H1 (cell line): ENCODE results near the gene TEAD4. TPM values are rescaled to one million over a fixed set of nuclear protein-coding genes. Genes with fewer than 3 reads are reported as not detected.

ENCODE experiments used
- CTCF ChIA-PET: fragments of 300-600 bp; sonication (Branson Sonifier 250); formaldehyde crosslinking; loops from one replicate; lab custom pipeline; 2021; ENCODE audit not compliant: partially characterized antibody; lab: Charles Lee
- POLR2A ChIA-PET: fragments of 300-600 bp; sonication (Branson Sonifier 250); formaldehyde crosslinking; loops from one replicate; lab custom pipeline; 2021; ENCODE audit warnings: inconsistent platforms; ENCODE audit not compliant: partially characterized antibody; lab: Charles Lee
- DNase-seq, 2 experiments: peaks; one replicate each; pipeline versions ENCODE4 v3.0.0 to v3.0.0-alpha.2; 2010 to 2022; ENCODE audit warnings: low spot score in 2 of 2, low read depth in 1 of 2, mixed read lengths in 1 of 2
- FAIRE-seq: peaks from 2 replicates; lab custom pipeline; 2011; peaks lifted over from hg19 to GRCh38; lab: Jason Lieb, UNC
- H2AFZ ChIP-seq: 2 replicates; pipeline ENCODE4 v1.8.1; 2012; ENCODE audit warnings: low read length, inconsistent platforms
- H2AK5ac ChIP-seq: 2 replicates; pipeline ENCODE4 v1.6.1; 2013; ENCODE audit warnings: low read depth, low read length
- H2BK120ac ChIP-seq: replicated peaks from 2 replicates; pipeline ENCODE3; 2013; ENCODE audit warnings: low read depth, low read length, inconsistent platforms
- H2BK12ac ChIP-seq: 2 replicates; pipeline ENCODE4 v1.6.1; 2013; ENCODE audit warnings: low read depth, low read length
- H2BK15ac ChIP-seq: 2 replicates; pipeline ENCODE4 v1.6.1; 2013; ENCODE audit warnings: low read length
- H2BK20ac ChIP-seq: 2 replicates; pipeline ENCODE4 v1.6.1; 2013; ENCODE audit warnings: low read length
- H2BK5ac ChIP-seq: 2 replicates; pipeline ENCODE4 v1.6.1; 2013; ENCODE audit warnings: low read depth, low read length
- H3K14ac ChIP-seq: 2 replicates; pipeline ENCODE4 v1.6.1; 2013; ENCODE audit warnings: inconsistent platforms; ENCODE audit not compliant: insufficient read length
- H3K18ac ChIP-seq: 2 replicates; pipeline ENCODE4 v1.6.1; 2013; ENCODE audit warnings: low read length; ENCODE audit errors: extremely low read depth
- H3K23ac ChIP-seq: 2 replicates; pipeline ENCODE4 v1.6.1; 2013; ENCODE audit warnings: inconsistent platforms; ENCODE audit not compliant: insufficient read length
- H3K23me2 ChIP-seq: 2 replicates; pipeline ENCODE4 v1.6.1; 2013; ENCODE audit warnings: low read depth, low read length
- H3K27ac ChIP-seq: 2 replicates; pipeline ENCODE4 v1.6.1; 2011; ENCODE audit warnings: low read depth, low read length, inconsistent platforms
- H3K27me3 ChIP-seq, 4 experiments: replicated peaks in 1 of 4; 1 replicate in 1 of 4; 2 replicates in 3 of 4; pipeline versions ENCODE4 v1.6.1 to v1.8.1; 2011 to 2013; ENCODE audit warnings: low read length in 3 of 4, mild to moderate bottlenecking in 3 of 4, inconsistent platforms in 2 of 4, mixed read lengths in 2 of 4, moderate library complexity in 1 of 4; ENCODE audit not compliant: control insufficient read depth in 3 of 4, insufficient read depth in 3 of 4; ENCODE audit errors: extremely low read depth in 1 of 4
- H3K36me3 ChIP-seq, 4 experiments: 2 replicates each; pipeline versions ENCODE4 v1.6.1 to v1.8.1; 2011 to 2013; ENCODE audit warnings: mild to moderate bottlenecking in 4 of 4, low read length in 3 of 4, moderate library complexity in 2 of 4, control low read depth in 1 of 4, inconsistent platforms in 1 of 4; ENCODE audit not compliant: insufficient read depth in 4 of 4, control insufficient read depth in 2 of 4
- H3K4ac ChIP-seq: replicated peaks from 2 replicates; pipeline ENCODE3; 2013; ENCODE audit warnings: low read length, low read depth, mixed read lengths, inconsistent platforms; ENCODE audit not compliant: insufficient read length
- H3K4me1 ChIP-seq, 4 experiments: replicated peaks in 1 of 4; 1 replicate in 1 of 4; 2 replicates in 3 of 4; pipeline versions ENCODE4 v1.6.1 to v1.8.1; 2011 to 2013; ENCODE audit warnings: low read length in 3 of 4, inconsistent platforms in 2 of 4, mixed read lengths in 1 of 4; ENCODE audit not compliant: insufficient read depth in 4 of 4, control insufficient read depth in 3 of 4
- H3K4me2 ChIP-seq, 2 experiments: 2 replicates each; pipeline versions ENCODE4 v1.6.1 to v1.8.1; 2011 to 2013; ENCODE audit warnings: low read depth in 2 of 2, low read length in 2 of 2, control low read depth in 1 of 2, inconsistent platforms in 1 of 2, mild to moderate bottlenecking in 1 of 2; ENCODE audit not compliant: insufficient read depth in 1 of 2
- H3K4me3 ChIP-seq, 4 experiments: fragments of 200-600, 300-600 bp in 1 of 4; sonication (generic), shearing (Covaris generic), sonication (Bioruptor Twin) in 1 of 4; 2 replicates each; pipeline versions ENCODE4 v1.5.1 to v1.8.1; 2011 to 2016; ENCODE audit warnings: low read length in 4 of 4, low read depth in 3 of 4, control low read depth in 2 of 4, inconsistent platforms in 2 of 4, mild to moderate bottlenecking in 2 of 4, mixed read lengths in 1 of 4, moderate library complexity in 1 of 4; ENCODE audit not compliant: insufficient read depth in 2 of 4; ENCODE audit errors: extremely low read depth in 1 of 4
- H3K56ac ChIP-seq: replicated peaks from 2 replicates; pipeline ENCODE3; 2013; ENCODE audit warnings: low read depth, mild to moderate bottlenecking, mixed read lengths, low read length, inconsistent platforms; ENCODE audit not compliant: insufficient read length
- H3K79me1 ChIP-seq: 2 replicates; pipeline ENCODE4 v1.6.1; 2013; ENCODE audit warnings: low read depth, low read length, control low read depth
- H3K79me2 ChIP-seq, 2 experiments: 2 replicates each; pipeline versions ENCODE4 v1.6.1 to v1.8.1; 2012 to 2013; ENCODE audit warnings: low read length in 2 of 2, mild to moderate bottlenecking in 2 of 2, inconsistent platforms in 1 of 2; ENCODE audit not compliant: insufficient read depth in 2 of 2, control insufficient read depth in 1 of 2
- H3K9ac ChIP-seq, 4 experiments: replicated peaks in 1 of 4; 1 replicate in 1 of 4; 2 replicates in 3 of 4; pipeline versions ENCODE4 v1.6.1 to v1.8.1; 2011 to 2013; ENCODE audit warnings: low read depth in 3 of 4, low read length in 3 of 4, control low read depth in 2 of 4, mild to moderate bottlenecking in 2 of 4, moderate library complexity in 2 of 4, inconsistent platforms in 1 of 4; ENCODE audit errors: extremely low read depth in 1 of 4
- H3K9me3 ChIP-seq, 2 experiments: 2 replicates each; pipeline versions ENCODE4 v1.6.1 to v1.8.1; 2012 to 2013; ENCODE audit warnings: mild to moderate bottlenecking in 2 of 2, moderate library complexity in 2 of 2, control low read depth in 1 of 2, inconsistent platforms in 1 of 2, low read depth in 1 of 2, low read length in 1 of 2, mixed read lengths in 1 of 2; ENCODE audit not compliant: insufficient read depth in 2 of 2
- H4K20me1 ChIP-seq, 2 experiments: replicated peaks in 1 of 2; 2 replicates each; pipeline versions ENCODE3 to v1.8.1; 2011 to 2013; ENCODE audit warnings: inconsistent platforms in 2 of 2, low read length in 2 of 2, mild to moderate bottlenecking in 1 of 2; ENCODE audit not compliant: insufficient read depth in 2 of 2, control insufficient read depth in 1 of 2
- H4K5ac ChIP-seq: 2 replicates; pipeline ENCODE4 v1.6.1; 2013; ENCODE audit warnings: low read length, low read depth, mixed read lengths, inconsistent platforms; ENCODE audit not compliant: insufficient read length
- H4K8ac ChIP-seq: 2 replicates; pipeline ENCODE4 v1.8.0; 2013; ENCODE audit warnings: mild to moderate bottlenecking, moderate library complexity, low read length, inconsistent platforms; ENCODE audit not compliant: insufficient read depth; ENCODE audit errors: extremely low read depth
- H4K91ac ChIP-seq: replicated peaks from 2 replicates; pipeline ENCODE3; 2013; ENCODE audit warnings: low read length, mixed read lengths, inconsistent platforms; ENCODE audit not compliant: insufficient read length
- ATF2 ChIP-seq: IDR thresholded peaks from 2 replicates; pipeline ENCODE4 v1.6.1; 2012; ENCODE audit warnings: low read length, inconsistent platforms
- ATF3 ChIP-seq: IDR thresholded peaks from 2 replicates; pipeline ENCODE4 v1.6.1; 2011; ENCODE audit warnings: low read depth, mild to moderate bottlenecking, low read length; ENCODE audit not compliant: insufficient read depth
- KDM4A ChIP-seq: IDR thresholded peaks from one replicate; pipeline ENCODE4 v1.7.1; 2012; ENCODE audit warnings: low read depth, mild to moderate bottlenecking, moderate library complexity, low read length, inconsistent platforms; ENCODE audit not compliant: severe bottlenecking
- POLR2AphosphoS5 ChIP-seq: IDR thresholded peaks from 2 replicates; pipeline ENCODE4 v1.6.1; 2011; ENCODE audit warnings: low read depth, low read length
- SIN3A ChIP-seq, 2 experiments: IDR thresholded peaks in 1 of 2; conservative IDR thresholded peaks in 1 of 2; 2 replicates each; pipeline ENCODE4 v1.6.1; 2011 to 2012; ENCODE audit warnings: low read length in 2 of 2, improper control_type of control experiment in 1 of 2, low read depth in 1 of 2, mild to moderate bottlenecking in 1 of 2
- SIRT6 ChIP-seq: IDR thresholded peaks from one replicate; pipeline ENCODE4 v1.7.1; 2012; ENCODE audit warnings: low read length, inconsistent platforms
- SIX5 ChIP-seq: IDR thresholded peaks from 2 replicates; pipeline ENCODE4 v1.6.1; 2011; ENCODE audit warnings: mild to moderate bottlenecking, low read depth, low read length
- SP1 ChIP-seq: IDR thresholded peaks from 2 replicates; pipeline ENCODE4 v1.6.1; 2011; ENCODE audit warnings: low read depth, low read length
- SRF ChIP-seq: IDR thresholded peaks from 2 replicates; pipeline ENCODE4 v1.6.1; 2011; ENCODE audit warnings: mild to moderate bottlenecking, low read depth, low read length, moderate library complexity
- TAF1 ChIP-seq: IDR thresholded peaks from 2 replicates; pipeline ENCODE4 v1.6.1; 2011; ENCODE audit warnings: mild to moderate bottlenecking, low read depth, low read length
- USF2 ChIP-seq: IDR thresholded peaks from 2 replicates; pipeline ENCODE4 v1.6.1; 2011; ENCODE audit warnings: low read length, improper control_type of control experiment
- WGBS, 2 experiments: shearing (Covaris generic) in 1 of 2; methylation state at CpG; one replicate each; pipeline versions ENCODE4 v1.1.6 to v1.1.7; 2013 to 2015; ENCODE audit warnings: low lambda C conversion rate in 2 of 2, mixed read lengths in 2 of 2, inconsistent platforms in 1 of 2, low coverage in 1 of 2, missing lambda C conversion rate in 1 of 2; ENCODE audit not compliant: insufficient replicate concordance in 2 of 2, insufficient coverage in 1 of 2, insufficient read length in 1 of 2; ENCODE audit errors: extremely low coverage in 1 of 2, missing lambda C conversion rate in 1 of 2; 5-methylcytosine and 5-hydroxymethylcytosine counted together
- polyA plus RNA-seq, 7 experiments: library from polyadenylated mRNA; depleted of rRNA in 3 of 7; stranded (reverse) in 5 of 7; unstranded in 2 of 7; fragments of >200 nt in 5 of 7; fragments of 200-250 nt in 2 of 7; gene quantifications; 1 replicate in 5 of 7; 2 replicates in 1 of 7; 4 replicates in 1 of 7; pipeline versions ENCODE4 v1.2.1 to v1.2.3, GENCODE V29; 2011 to 2013; ENCODE audit warnings: missing spikeins in 2 of 7, mixed read lengths in 2 of 7
- total RNA-seq: library from RNA; stranded (reverse); fragmentation: NEBNext Ultra II Directional; extraction: Animal tissue kit (Norgen Biotek cat#: 25700); gene quantifications from 2 replicates; pipeline ENCODE4 v1.2.1, GENCODE V29; 2021

The TEAD4 gene
- total and polyA plus RNA-seq, 2 of the 8 experiments (the other 6 are each of a cell fraction or from before 2014, with no cell fraction given): 56.7 to 116 TPM

GRCh38 chr12:3005736-3006135, 46.5 kb downstream of the TEAD4 start:
- Histone ChIP-seq H2BK12ac (no peak overlapping the region), H4K20me1 (peaks cover 5 to 9% of the 10 kb centered on the region in 2 experiments), H3K36me3 (peaks cover 0 to 7% (median 2%) of the 10 kb centered on the region in 4 experiments; a peak in 5 of 8 replicates), H2BK120ac (no peak overlapping the region), H2BK15ac (no peak overlapping the region), H2AK5ac (no peak overlapping the region), H3K4me3 (no peak overlapping the region), H3K79me1 (peaks cover 14% of the 10 kb centered on the region), H3K27ac (no peak overlapping the region), H3K23me2 (no peaks in the 10 kb centered on the region), H4K5ac (no peak overlapping the region), H3K4me2 (no peak overlapping the region), H2BK20ac (no peak overlapping the region), H3K27me3 (no peaks in the 10 kb centered on the region), H3K4me1 (peaks cover 0 to 9% (median 4%) of the 10 kb centered on the region in 4 experiments; a peak in 2 of 7 replicates), H3K56ac (no peak overlapping the region), H2BK5ac (no peak overlapping the region), H3K18ac (no peak overlapping the region), H3K9ac (no peak overlapping the region), H3K4ac (no peak overlapping the region), H4K91ac (no peak overlapping the region), H2AFZ (no peak overlapping the region), H4K8ac (no peak overlapping the region), H3K14ac (no peak overlapping the region), H3K79me2 (peaks cover 0 to 32% of the 10 kb centered on the region in 2 experiments; a peak in 2 of 4 replicates), H3K23ac (no peak overlapping the region), H3K9me3 (no peaks in the 10 kb centered on the region)
- CTCF ChIA-PET: interaction anchor here (1.2 to 3.4 kb wide), 9 partner anchors 8 to 118 kb away, joined by 3 to 21 read pairs (median 6); no protein-coding TSS in a partner anchor
- WGBS, 2 experiments: 96% methylated on average over 8 of the region's 8 CpGs; no CpG with 5 or more reads in 1 of the 2 experiments
- POLR2A ChIA-PET: interaction anchor here (1.5 kb wide), 1 partner anchor 42 kb away, joined by 4 read pairs; no protein-coding TSS in a partner anchor
- DNase-seq (no peak), FAIRE-seq (no peak)
- no peak for TF ChIP-seq USF2
- no peak for TF ChIP-seq SRF
- no peak for TF ChIP-seq SIRT6
- no peak for TF ChIP-seq SIX5
- no peak for TF ChIP-seq SIN3A (conservative IDR thresholded peaks at IDR 0.05 in 1 of 2, IDR thresholded peaks at IDR 0.05 in 1 of 2; ENCODE audit: low read depth in 1 of 2, low read length in 2 of 2)
- no peak for TF ChIP-seq SP1
- no peak for TF ChIP-seq POLR2AphosphoS5
- TF ChIP-seq ATF3: no peak
- no peak for TF ChIP-seq ATF2
- TF ChIP-seq TAF1: no peak
- TF ChIP-seq KDM4A: no peak
